HEK293T (cell line): Measurements from ENCODE around the gene HLA-E.

Source experiments
- CTCF ChIA-PET: fragments of 350-600 bp; formaldehyde crosslinking; extraction: SDS; loops from one replicate; lab custom pipeline; 2021; ENCODE audit warnings: antibody characterized with exemption, inconsistent platforms; lab: Yijun Ruan, JAX
- POLR2A ChIA-PET: fragments of 350-600 bp; formaldehyde crosslinking; extraction: SDS; loops from one replicate; lab custom pipeline; 2020; ENCODE audit warnings: antibody characterized with exemption, inconsistent platforms; lab: Yijun Ruan, JAX
- DNase-seq: peaks from one replicate; pipeline ENCODE4 v3.0.0; 2012; ENCODE audit warnings: mixed read lengths; ENCODE audit errors: extremely low spot score
- ARNT ChIP-seq: fragments of 450-650 bp; IDR thresholded peaks from 2 replicates; pipeline ENCODE4 v1.6.1; 2017; ENCODE audit warnings: mild to moderate bottlenecking
- BHLHE40 ChIP-seq: fragments of 450-650 bp; IDR thresholded peaks from 2 replicates; pipeline ENCODE4 v1.6.1; 2016; ENCODE audit warnings: mild to moderate bottlenecking, moderate library complexity, borderline replicate concordance
- CTBP1 ChIP-seq: fragments of 450-650 bp; IDR thresholded peaks from 2 replicates; pipeline ENCODE4 v1.6.1; 2016; ENCODE audit warnings: borderline replicate concordance
- ELF4 ChIP-seq: fragments of 450-650 bp; IDR thresholded peaks from 2 replicates; pipeline ENCODE4 v1.6.1; 2017; ENCODE audit warnings: antibody characterized with exemption
- FOXA1 ChIP-seq: fragments of 450-650 bp; IDR thresholded peaks from 2 replicates; pipeline ENCODE4 v1.6.1; 2016; ENCODE audit warnings: mild to moderate bottlenecking
- FOXK2 ChIP-seq: fragments of 450-650 bp; IDR thresholded peaks from 2 replicates; pipeline ENCODE4 v1.6.1; 2016; ENCODE audit warnings: mild to moderate bottlenecking
- FOXM1 ChIP-seq: fragments of 450-650 bp; IDR thresholded peaks from 2 replicates; pipeline ENCODE4 v1.6.1; 2017; ENCODE audit warnings: mild to moderate bottlenecking, borderline replicate concordance
- HDGF ChIP-seq: fragments of 450-650 bp; IDR thresholded peaks from 2 replicates; pipeline ENCODE4 v1.6.1; 2017; ENCODE audit warnings: antibody characterized with exemption, borderline replicate concordance
- L3MBTL2 ChIP-seq: fragments of 450-650 bp; conservative IDR thresholded peaks from 2 replicates; pipeline ENCODE4 v1.6.1; 2016; ENCODE audit warnings: mild to moderate bottlenecking
- LEF1 ChIP-seq: fragments of 450-650 bp; IDR thresholded peaks from 2 replicates; pipeline ENCODE4 v1.6.1; 2017; ENCODE audit warnings: mild to moderate bottlenecking, borderline replicate concordance
- NFRKB ChIP-seq: fragments of 450-650 bp; IDR thresholded peaks from 2 replicates; pipeline ENCODE4 v1.6.1; 2016; ENCODE audit warnings: mild to moderate bottlenecking, moderate library complexity
- PKNOX1 ChIP-seq: fragments of 450-650 bp; IDR thresholded peaks from 2 replicates; pipeline ENCODE4 v1.6.1; 2016
- SP1 ChIP-seq: fragments of 450-650 bp; IDR thresholded peaks from 2 replicates; pipeline ENCODE4 v1.6.1; 2017
- SUZ12 ChIP-seq: fragments of 450-650 bp; IDR thresholded peaks from 2 replicates; pipeline ENCODE4 v1.6.1; 2016; ENCODE audit warnings: mild to moderate bottlenecking
- TARDBP ChIP-seq: fragments of 450-650 bp; IDR thresholded peaks from 2 replicates; pipeline ENCODE4 v1.6.1; 2016
- ZNF384 ChIP-seq: fragments of 450-650 bp; IDR thresholded peaks from 2 replicates; pipeline ENCODE4 v1.6.1; 2016

HLA-E gene

GRCh38 chr6:30447237-30447636, 42.1 kb upstream of the HLA-E start:
- peak; percentile 76 for DNase-seq
- ChIA-PET POLR2A (no interaction called here), CTCF (no interaction called here)
- TF ChIP-seq ARNT = no peak
- no peak for TF ChIP-seq FOXM1
- TF ChIP-seq L3MBTL2 = no peak
- no peak for TF ChIP-seq FOXK2
- TF ChIP-seq NFRKB = no peak
- no peak for TF ChIP-seq HDGF
- TF ChIP-seq ELF4 = no peak
- TF ChIP-seq FOXA1 = no peak
- no peak for TF ChIP-seq SUZ12
- no peak for TF ChIP-seq ZNF384

GRCh38 chr6:30450548-30450908, 38.8 kb upstream of the HLA-E start:
- no peak for DNase-seq
- no peak for TF ChIP-seq FOXA1
- TF ChIP-seq SUZ12 = no peak
- POLR2A ChIA-PET = interaction anchor here (0.9 kb wide), 1 partner anchor 349 kb away, joined by 3 read pairs; no protein-coding TSS in a partner anchor
- CTCF ChIA-PET = interaction anchor here (0.6 to 1.1 kb wide), 2 partner anchors 31 to 255 kb away, joined by 5 to 6 read pairs; no protein-coding TSS in a partner anchor

GRCh38 chr6:30450909-30451841, 38.1 kb upstream of the HLA-E start:
- TF ChIP-seq SUZ12 = no peak
- ChIA-PET CTCF (interaction anchor here (0.6 to 1.1 kb wide), 3 partner anchors 30 to 256 kb away, joined by 3 to 6 read pairs (median 5); no protein-coding TSS in a partner anchor), POLR2A (interaction anchor here (0.9 kb wide), 1 partner anchor 349 kb away, joined by 3 read pairs; no protein-coding TSS in a partner anchor)
- DNase-seq = no peak

GRCh38 chr6:30452736-30453507, 36.4 kb upstream of the HLA-E start:
- ChIA-PET POLR2A (no interaction called here), CTCF (interaction anchor here (0.5 to 1.8 kb wide), 19 partner anchors 10 to 233 kb away, joined by 3 to 10 read pairs (median 4); no protein-coding TSS in a partner anchor)
- no peak for TF ChIP-seq HDGF
- no peak for TF ChIP-seq SP1
- TF ChIP-seq LEF1 = no peak
- TF ChIP-seq NFRKB = no peak
- TF ChIP-seq ZNF384 = no peak
- TF ChIP-seq FOXA1 = no peak
- no peak for TF ChIP-seq FOXK2
- TF ChIP-seq TARDBP = no peak
- TF ChIP-seq ARNT = no peak
- no peak for TF ChIP-seq BHLHE40
- TF ChIP-seq ELF4 = no peak
- TF ChIP-seq L3MBTL2 = no peak
- TF ChIP-seq SUZ12 = no peak
- no peak for TF ChIP-seq CTBP1
- no peak for TF ChIP-seq PKNOX1
- no peak for TF ChIP-seq FOXM1
- no peak for DNase-seq

- TF ChIP-seq HDGF (no peak), SUZ12 (no peak), CTBP1 (no peak), FOXK2 (no peak), FOXM1 (no peak), PKNOX1 (no peak), NFRKB (no peak), LEF1 (no peak), ARNT (no peak), TARDBP (no peak), ZNF384 (no peak), BHLHE40 (no peak), ELF4 (no peak), FOXA1 (no peak)
- POLR2A ChIA-PET = no interaction called here
- peak; percentile 97 for DNase-seq
- CTCF ChIA-PET = interaction anchor here (0.5 to 1.8 kb wide), 22 partner anchors 10 to 235 kb away, joined by 3 to 10 read pairs (median 4); no protein-coding TSS in a partner anchor
Measured at GRCh38 chr6:30453508-30454116, 35.7 kb upstream of the HLA-E start.

GRCh38 chr6:30459145-30459544, 30.2 kb upstream of the HLA-E start:
- no peak for DNase-seq
- POLR2A ChIA-PET = no interaction called here
- CTCF ChIA-PET = no interaction called here
- TF ChIP-seq ZNF384 (peak; percentile 81), FOXA1 (no peak), PKNOX1 (no peak)
